Subcutaneous adipose tissue (tissue), 4 donors: Measurements from ENCODE around the gene CSMD2. TPM values are rescaled to one million over a fixed set of nuclear protein-coding genes. Genes with fewer than 3 reads are reported as not detected.

Experiments
- total RNA-seq, 4 donors: library from RNA; depleted of rRNA; stranded (reverse); fragments of >200 nt; gene quantifications; one replicate each; pipeline ENCODE4 v1.1.0, GENCODE V29; 2016
- TF ChIP-seq, protein P1 (sequence below): fragments of 450-650 bp; IDR thresholded peaks from one replicate; pipeline ENCODE4 v1.5.1; 2016; ENCODE audit warnings: low read depth, mild to moderate bottlenecking, control low read depth, antibody characterized with exemption, moderate library complexity

CSMD2 gene
- total RNA-seq, 4 donors from 2014 or later, result 0.38 to 4.4 (median 1.00) TPM

DNA sequence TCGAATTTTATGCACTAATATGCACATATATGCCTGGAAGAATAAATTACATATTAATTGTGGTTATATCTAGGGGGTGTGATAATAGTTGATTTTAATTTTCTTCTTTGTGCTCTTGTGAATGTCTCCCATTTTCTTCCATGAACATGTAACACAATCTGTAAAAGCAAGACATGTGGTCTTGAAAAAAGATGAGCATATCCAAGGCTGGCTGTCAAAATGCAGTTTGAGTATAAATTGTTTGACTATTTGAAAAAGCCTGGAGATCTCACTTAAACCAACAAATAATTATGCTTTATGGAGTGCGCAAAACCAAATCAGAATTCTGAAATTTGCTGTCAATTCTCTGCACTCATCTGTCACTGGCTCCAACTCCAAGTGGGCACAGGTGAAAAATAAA lies 157.3 kb downstream of the CSMD2 start:
- TF ChIP-seq, protein P1, sequence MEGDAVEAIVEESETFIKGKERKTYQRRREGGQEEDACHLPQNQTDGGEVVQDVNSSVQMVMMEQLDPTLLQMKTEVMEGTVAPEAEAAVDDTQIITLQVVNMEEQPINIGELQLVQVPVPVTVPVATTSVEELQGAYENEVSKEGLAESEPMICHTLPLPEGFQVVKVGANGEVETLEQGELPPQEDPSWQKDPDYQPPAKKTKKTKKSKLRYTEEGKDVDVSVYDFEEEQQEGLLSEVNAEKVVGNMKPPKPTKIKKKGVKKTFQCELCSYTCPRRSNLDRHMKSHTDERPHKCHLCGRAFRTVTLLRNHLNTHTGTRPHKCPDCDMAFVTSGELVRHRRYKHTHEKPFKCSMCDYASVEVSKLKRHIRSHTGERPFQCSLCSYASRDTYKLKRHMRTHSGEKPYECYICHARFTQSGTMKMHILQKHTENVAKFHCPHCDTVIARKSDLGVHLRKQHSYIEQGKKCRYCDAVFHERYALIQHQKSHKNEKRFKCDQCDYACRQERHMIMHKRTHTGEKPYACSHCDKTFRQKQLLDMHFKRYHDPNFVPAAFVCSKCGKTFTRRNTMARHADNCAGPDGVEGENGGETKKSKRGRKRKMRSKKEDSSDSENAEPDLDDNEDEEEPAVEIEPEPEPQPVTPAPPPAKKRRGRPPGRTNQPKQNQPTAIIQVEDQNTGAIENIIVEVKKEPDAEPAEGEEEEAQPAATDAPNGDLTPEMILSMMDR, result no peak

- TF ChIP-seq, protein P1, result no peak
Measured at GRCh38 chr1:34005309-34005708, 159.7 kb downstream of the CSMD2 start.

DNA sequence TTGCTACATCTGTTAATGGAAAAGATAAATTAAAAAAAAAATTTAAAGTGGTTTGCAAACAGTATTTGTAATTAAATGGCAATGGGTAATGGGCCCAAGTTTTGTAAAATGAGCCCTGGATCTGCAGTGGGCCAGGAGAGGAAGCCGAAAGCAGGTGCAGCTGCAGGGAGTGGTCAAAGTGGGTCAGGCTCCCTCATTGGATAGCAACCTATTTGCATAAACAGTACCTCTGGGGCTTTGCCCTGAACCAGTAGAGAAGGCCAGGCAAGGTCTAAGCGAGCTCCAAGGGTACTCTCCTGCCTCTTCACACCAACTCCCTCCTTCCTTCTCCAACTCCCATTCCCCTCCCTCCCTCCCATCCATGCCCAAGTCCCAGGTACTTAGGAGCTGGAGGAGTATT lies 162.2 kb downstream of the CSMD2 start:
- TF ChIP-seq, protein P1, result no peak

DNA sequence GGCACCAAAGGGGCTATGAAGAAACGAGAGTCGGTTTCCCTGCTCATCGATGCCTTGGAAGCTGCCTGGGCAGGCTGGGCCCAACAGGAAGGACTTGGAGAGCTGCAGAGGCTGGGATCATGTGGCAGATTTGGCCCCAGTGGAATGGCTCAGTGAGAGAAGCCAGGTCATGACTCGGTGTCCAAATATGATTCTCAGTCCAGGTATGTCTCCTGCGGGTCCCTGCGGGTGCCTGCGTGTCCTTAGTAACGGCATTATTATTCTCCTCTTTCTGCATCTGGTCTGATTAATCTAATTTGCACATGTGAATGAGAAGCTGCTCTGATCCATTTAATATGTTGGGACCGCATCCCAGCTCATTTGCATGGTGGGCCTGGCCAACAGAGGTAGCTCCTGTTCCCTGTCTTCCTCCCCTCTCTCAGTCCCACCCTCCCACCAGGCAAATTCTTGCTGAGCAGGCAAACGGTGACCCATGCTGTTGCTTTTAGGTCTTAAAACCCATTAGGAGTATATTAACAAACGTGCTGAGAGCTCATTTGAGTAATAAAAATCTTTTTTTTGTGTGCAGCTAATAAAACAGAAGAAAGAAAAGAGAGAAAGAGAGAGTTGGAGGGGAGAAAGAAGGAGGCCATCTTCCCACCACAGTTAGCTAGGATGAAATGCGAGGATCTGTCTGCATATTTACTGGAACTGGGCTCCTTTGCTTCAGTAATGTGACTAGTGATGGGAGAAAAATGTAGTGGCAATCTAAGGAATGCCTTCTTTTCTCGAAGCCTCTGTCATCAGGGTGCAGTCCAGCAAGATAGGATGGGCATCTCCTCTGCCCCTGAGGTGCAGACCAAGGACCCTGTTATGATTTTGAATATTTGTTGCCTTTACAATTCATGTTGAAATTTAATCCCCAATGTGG lies 167.6 kb downstream of the CSMD2 start:
- TF ChIP-seq, protein P1, result no peak

DNA sequence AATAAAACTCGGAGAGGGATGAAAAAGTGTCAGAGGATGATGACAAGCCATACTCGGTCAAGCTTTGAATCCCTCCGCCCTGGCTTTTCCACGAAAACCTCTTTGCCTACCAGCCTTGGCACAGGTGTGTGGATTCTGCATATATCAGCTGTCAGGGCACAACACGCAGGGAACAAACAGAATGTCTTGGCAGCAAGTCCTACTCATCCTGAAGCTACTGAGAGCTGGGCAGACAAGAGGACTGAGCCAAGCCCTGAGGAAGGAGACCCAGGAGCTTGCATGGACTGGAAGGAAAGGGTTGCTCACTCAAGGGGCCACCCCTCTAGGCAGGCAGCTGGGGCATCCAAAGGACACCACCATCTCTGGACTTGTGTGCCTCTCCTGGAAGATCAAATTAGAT lies 168.7 kb downstream of the CSMD2 start:
- TF ChIP-seq, protein P1, result no peak

GRCh38 chr1:33993301-33993700 lies 171.7 kb downstream of the CSMD2 start:
- TF ChIP-seq, protein P1, result no peak

- TF ChIP-seq, protein P1, result no peak
Measured at GRCh38 chr1:33990281-33990680, 174.7 kb downstream of the CSMD2 start.
